HG03378 (cell line): ENCODE results near the gene PIK3C2A.

Experiments used
- ATAC-seq: cut with Tn5 transposase; IDR thresholded peaks from one replicate; pipeline ENCODE4 v1.9.1; 2021; ENCODE audit warnings: mild to moderate bottlenecking, moderate library complexity; ENCODE audit not compliant: unreplicated experiment

PIK3C2A gene

GRCh38 chr11:17162376-17162775 is 45.4 kb downstream of the PIK3C2A start:
- ATAC-seq: no peak

DNA sequence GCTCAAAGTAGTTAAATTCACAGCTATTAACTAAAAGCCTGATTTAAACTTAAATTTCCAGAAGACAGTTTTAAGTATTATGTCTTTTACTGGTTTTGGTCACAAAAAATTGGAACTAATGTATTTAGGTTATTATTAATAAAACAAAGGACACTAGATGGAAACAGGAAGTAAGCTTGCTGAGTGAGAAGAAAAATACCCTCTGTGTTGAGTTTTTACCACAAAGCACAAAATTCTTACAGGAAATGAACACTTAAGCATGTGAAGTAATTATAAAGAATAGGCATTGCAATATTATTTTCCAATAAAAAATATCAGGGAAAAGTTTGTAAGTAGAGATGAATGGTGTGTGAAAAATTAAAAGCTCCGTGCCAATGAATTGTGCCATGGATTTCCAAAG is 46.3 kb downstream of the PIK3C2A start:
- no peak for ATAC-seq

DNA sequence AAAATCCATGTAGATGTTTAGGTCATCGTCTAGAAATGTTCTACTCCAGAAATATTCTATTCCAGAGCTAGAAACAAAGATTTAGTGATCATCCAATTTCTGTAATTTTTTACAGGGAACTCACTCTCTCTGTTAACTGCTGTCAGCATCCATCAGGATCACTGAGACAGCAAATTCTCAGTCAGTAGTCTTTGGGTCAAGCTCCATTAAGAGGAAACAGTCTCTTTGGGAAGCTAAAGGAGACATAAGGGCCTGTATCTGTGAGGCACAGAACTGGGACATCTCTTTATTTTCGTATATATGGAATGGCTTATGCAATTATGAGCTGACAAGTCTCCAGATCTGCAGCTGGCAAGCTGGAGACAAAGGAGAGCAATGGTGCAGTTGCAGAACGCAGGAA is 48.3 kb downstream of the PIK3C2A start:
- ATAC-seq: no peak
